PC-9 (cell line): ENCODE results near the gene TK2.

Source experiments
- CTCF ChIP-seq: fragments of 200-600 bp; sonication (generic); conservative IDR thresholded peaks from 2 replicates; pipeline ENCODE4 v1.6.1; 2017; ENCODE audit warnings: mixed run types, antibody characterized with exemption, mild to moderate bottlenecking, moderate library complexity
- EZH2 ChIP-seq: fragments of 200-600 bp; sonication (generic); IDR thresholded peaks from 2 replicates; pipeline ENCODE4 v1.8.0; 2017; ENCODE audit warnings: antibody characterized with exemption, low read depth

- TF ChIP-seq CTCF = no peak
- TF ChIP-seq EZH2 = no peak
These were observed 47.7 kb downstream of the TK2 start for GRCh38 chr16:66502020-66502913.
